HG02981 (cell line): ENCODE measurements around the gene GRK4.
"Not testable (repeated sequence)": the region's sequence is repeated elsewhere in the genome, so short reads cannot be mapped to it uniquely, and the experiment has no call there.

ENCODE experiments used
- ATAC-seq: cut with Tn5 transposase; IDR thresholded peaks from one replicate; pipeline ENCODE4 v1.9.1; 2021; ENCODE audit warnings: mild to moderate bottlenecking, moderate library complexity; ENCODE audit not compliant: unreplicated experiment

The GRK4 gene

GRCh38 chr4:3037957-3038461 is 74.6 kb downstream of the GRK4 start:
- no peak for ATAC-seq

DNA sequence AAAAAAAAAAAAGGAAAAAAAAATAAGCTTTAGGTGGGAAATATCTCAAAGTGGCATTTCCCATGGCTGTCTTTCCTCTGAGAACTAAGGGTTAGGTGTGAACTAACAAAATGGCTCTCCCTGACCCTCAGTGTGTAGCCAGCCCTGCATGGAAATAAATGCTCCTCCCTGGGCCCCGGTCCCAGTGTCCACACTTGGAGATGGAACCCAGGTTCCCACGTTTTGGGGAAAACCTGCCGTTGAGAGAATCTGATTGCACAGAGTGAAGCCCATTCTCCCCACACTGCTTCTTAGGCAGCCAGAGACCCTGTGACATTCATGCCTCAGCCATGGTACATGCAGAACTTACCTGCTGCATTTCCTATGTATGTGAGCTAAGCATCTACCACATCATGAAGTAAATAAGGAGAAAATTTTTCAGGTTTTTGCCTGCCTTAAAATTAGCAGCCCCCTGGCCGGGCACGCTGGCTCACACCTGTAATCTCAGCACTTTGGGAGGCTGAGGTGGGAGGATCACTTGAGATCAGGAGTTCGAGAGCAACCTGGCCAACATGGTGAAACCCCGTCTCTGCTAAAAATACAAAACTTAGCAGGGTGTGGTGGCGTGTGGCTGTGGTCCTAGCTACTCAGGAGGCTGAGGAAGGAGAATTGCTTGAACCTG is 76.5 kb downstream of the GRK4 start:
- no peak for ATAC-seq

- peak; percentile 42 for ATAC-seq
Measured at GRCh38 chr4:3040452-3041191, 77.3 kb downstream of the GRK4 start.

- no peak for ATAC-seq
Measured at GRCh38 chr4:3041192-3042142, 78.1 kb downstream of the GRK4 start.

- ATAC-seq, result no peak
Measured at GRCh38 chr4:3042226-3042625, 78.9 kb downstream of the GRK4 start.

DNA sequence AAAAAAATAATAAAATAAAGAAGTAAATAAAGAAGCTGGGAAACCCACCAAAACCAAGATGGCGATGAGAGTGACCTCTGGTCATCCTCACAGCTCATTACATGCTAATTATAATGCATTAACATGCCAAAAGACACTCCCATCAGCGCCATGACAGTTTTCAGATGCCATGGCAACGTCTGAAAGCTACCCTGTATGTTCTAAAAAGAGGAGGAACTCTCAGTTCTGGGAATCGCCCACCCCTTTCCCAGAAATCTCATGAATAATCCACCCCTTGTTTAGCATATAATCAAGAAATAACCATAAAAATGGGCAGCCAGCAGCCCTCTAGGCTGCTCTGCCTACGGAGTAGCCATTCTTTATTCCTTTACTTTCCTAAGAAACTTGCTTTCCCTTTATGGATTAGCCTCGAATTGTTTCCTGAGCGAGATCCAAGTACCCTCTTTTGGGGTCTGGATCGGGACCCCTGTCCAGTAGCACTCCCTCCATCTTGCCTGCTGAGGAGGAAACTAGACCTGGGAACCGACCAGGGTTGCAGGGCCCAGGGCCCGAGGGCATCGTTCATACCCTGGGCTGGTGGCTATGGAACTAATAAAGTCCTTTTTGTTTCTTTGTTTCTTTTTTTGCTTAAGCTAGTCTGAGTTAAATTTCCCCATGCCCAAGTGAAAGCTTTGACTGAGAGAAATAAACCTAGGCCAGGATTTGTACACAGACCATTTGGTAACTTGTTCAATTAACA is 80.1 kb downstream of the GRK4 start:
- ATAC-seq, result no peak

GRCh38 chr4:3044870-3045819 is 81.8 kb downstream of the GRK4 start:
- ATAC-seq, result no peak

DNA sequence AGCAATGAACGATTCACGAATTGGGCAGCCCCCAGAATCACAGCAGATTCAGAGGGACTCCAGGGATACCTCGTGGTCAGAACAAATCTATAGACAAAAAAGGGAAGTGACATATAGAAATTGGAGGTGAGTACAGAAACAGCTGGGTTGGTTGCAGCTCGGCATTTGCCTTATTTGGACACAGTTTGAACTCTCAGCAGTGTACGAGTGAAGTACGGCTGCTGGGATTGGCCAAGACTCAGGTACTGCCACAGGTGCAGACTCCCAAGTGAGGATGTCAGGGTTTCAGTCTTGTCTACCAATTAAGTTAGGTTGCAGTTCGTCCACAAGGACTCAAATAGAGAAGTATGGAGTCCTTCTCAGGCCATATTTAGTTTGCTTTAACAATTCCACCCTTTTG is 82.8 kb downstream of the GRK4 start:
- ATAC-seq, result peak; percentile 32

DNA sequence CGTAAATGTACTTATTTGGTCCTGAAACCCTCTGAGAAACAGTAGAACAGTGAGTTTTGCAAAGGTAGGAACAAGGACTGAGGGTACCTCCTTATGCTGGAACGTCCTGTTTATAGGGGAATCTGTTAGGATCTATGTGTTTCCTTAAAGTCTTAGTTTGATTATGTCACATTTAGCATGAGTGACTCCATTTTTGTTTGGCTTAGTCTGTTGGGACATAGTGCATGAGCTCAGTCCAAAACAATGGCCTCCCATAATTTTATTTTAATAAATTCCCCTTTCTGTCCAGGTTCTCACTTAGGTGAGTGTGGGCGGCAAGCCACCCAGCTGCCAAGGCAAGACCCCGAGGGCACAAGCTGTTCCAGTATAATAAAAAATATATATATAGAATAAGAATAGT is 83.3 kb downstream of the GRK4 start:
- ATAC-seq, result no peak

DNA sequence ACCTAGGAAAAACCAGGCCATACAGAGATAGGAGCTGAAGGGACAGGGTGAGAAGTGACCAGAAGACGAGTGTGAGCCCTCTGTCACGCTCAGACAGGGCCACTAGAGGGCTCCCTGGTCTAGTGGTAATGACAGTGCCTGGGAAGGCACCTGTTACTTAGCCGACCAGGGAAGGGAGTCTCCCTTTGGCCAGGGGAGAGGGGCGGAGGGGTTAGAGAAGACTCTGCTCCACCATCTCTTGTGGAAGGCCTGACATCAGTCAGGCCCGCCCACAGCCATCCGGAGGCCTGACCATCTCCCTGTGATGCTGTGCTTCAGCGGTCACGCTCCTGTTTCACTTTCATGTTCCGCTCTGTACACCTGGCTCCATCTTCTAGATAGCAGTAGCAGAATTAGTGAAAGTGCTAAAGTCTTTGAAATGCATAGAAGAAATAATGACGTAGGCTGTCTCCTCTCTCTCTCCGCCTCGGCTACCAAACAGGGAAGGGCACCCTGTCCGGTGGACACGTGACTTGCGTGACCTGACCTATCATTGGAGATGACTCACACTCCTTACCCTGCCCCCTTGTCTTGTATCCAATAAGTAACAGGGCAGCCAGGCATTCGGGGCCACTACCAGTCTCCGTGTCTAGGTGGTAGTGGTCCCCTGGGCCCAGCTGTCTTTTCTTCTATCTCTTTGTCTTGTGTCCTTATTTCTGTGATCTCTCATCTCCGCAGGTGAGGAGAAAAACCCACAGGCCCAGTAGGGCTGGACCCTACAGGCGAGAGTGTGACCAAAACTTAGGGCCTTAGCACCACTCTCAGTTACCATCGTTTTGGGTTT is 84.3 kb downstream of the GRK4 start:
- peak; percentile 83 for ATAC-seq

DNA sequence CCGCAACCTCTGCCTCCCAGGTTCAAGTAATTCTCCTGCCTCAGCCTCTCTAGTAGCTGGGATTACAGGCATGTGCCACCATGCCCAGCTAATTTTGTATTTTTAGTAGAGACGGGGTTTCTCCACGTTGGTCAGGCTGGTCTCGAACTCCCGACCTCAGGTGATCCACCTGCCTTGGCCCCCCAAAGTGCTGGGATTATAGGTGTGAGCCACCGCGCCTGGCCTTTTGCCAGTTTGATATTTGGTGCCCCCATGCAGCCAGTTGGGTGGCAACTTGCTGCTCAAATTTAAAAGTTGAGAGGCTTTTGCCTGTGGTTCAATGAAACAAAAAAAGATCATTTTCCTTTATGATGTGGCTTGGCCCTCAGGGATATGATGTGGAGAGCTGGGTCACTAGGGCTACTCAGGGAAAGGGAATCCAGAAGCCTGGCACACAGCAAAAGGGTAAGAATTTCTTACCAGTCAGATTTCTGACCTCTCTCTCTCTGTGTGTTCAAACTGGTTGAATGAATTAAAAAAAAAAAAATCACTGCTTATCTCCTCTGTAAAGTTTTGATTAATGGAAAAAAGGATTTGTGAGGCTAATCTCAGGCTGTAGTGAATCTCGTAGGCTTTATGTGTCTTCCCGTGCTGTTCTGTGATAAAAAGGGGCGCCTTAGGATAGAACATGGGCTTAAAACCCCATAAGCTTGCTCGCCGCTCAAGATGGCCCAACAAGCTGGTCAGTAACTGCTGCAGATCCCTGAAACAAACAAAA is 87.9 kb downstream of the GRK4 start:
- ATAC-seq, result not testable (repeated sequence)

DNA sequence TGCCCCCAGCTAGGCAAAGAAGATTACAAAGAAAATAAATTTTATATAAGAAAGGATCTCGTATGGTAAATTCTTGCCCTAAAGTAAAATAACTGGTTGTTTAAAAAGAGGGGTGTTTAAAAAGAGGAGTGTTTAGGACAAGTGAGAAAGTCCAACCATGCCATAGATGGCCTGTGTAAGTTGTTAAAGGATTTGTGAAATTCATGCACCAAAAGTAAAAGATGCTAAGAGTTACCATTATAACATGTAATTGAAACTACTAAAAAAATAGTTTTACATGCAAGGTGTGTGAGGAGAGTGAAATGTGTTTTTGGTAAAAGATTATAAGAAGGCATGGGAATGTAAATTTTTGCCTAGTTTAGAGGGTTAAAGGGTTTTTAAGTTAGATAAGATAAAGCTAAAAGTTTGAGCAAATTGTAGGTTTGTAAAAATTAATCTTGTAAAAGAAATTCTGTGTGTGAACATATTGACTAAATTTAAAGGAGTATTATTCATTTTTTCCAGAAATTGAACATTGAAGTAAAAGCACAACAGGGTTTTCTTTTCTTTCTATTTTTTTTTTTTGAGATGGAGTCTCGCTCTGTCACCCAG is 90.9 kb downstream of the GRK4 start:
- ATAC-seq, result no peak

- no peak for ATAC-seq
Measured at GRCh38 chr4:3059943-3060342, 96.6 kb downstream of the GRK4 start.

- no peak for ATAC-seq
Measured at GRCh38 chr4:3060946-3061345, 97.6 kb downstream of the GRK4 start.

GRCh38 chr4:3062471-3062870 is 99.1 kb downstream of the GRK4 start:
- ATAC-seq, result no peak

- no peak for ATAC-seq
Measured at GRCh38 chr4:3065551-3065950, 102.2 kb downstream of the GRK4 start.

DNA sequence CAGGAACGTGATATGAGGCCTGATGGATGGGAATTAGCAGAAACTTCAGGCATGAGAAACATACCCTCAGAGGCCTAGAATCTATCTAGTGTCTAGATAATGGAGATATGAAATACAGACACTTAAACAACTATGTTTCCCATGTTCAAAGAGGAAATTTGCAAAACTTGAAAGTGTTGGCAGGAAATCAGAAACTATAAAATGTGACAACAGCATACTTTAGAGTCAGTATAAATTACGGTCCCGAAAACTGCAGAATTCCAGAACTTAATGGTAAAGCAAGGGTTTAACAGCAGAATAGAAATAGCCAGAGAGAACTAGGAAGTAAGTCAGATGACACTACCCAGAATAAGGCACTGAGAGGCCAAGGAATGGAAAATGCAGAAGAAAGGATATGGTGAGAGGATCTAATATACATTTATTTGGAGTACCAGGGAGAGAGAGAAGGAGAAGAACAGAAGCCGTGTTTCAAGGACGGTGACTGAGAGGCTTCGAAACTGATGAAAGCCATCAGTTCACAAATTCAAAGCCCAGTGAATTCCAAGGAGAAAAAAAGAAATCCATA is 103.5 kb downstream of the GRK4 start:
- ATAC-seq, result no peak
